Measurements from ENCODE around the gene ARL9. TPM values are rescaled to one million over a fixed set of nuclear protein-coding genes. Genes with fewer than 3 reads are reported as not detected.

ARL9 gene, protein sequence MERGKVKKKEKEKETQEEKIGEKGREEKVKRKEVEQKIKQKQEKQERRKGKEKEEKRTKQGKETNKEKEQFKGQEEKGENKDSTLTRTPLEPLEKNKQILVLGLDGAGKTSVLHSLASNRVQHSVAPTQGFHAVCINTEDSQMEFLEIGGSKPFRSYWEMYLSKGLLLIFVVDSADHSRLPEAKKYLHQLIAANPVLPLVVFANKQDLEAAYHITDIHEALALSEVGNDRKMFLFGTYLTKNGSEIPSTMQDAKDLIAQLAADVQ
- total RNA-seq = 0.16 TPM in 1 of 2 replicates, not detected in the other

GRCh38 chr4:56505269-56506130 lies at the start of gene ARL9:
Gene ARL9, plus strand, starts transcription at chr4:56505791. Its CDS starts 72 bp downstream, at chr4:56505863.

GRCh38 chr4:56467284-56468096 lies 38.1 kb upstream of the ARL9 start, which contains the start of gene SRP72:
Gene SRP72, plus strand, starts transcription at chr4:56467617. Its CDS starts 19 bp downstream, at chr4:56467636.

Other genes with a start within 250 kb of the ARL9 start
- gene AASDH, start 118.3 kb upstream of the ARL9 start, total RNA-seq = 6.3 and 7.9 TPM in 2 replicates
- gene PPAT, start 70.2 kb upstream of the ARL9 start, total RNA-seq = 9.9 and 12.6 TPM in 2 replicates
- gene PAICS, start 69.5 kb upstream of the ARL9 start, total RNA-seq = 68.4 and 74.8 TPM in 2 replicates
- gene SRP72, start 38.2 kb upstream of the ARL9 start, total RNA-seq = 46.2 and 50.7 TPM in 2 replicates
- 4.3 and 15.4 TPM in 2 replicates for gene HOPX, start 175.5 kb downstream of the ARL9 start, total RNA-seq